ENCODE measurements around the gene MACROD2.
"Not testable (repeated sequence)": the region's sequence is repeated elsewhere in the genome, so short reads cannot be mapped to it uniquely, and the experiment has no call there.

The MACROD2 gene

DNA sequence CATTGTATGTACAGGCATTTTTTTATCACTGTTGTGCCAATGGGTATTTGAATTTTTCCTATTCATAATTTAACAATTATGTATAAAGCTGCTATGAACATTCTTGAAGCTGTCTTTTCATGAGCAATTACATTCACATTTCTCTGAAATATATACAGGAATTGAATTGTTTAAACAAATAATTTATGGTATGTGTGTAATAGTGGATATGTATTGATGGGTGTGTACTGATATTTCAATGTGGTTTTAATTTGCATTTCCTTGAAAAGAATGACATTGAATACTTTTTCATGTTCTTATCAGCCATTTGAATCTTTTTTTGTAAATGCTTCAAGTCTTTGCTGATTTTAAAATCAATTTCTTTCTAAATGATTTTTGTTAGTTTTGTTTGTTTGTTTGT is 971.5 kb downstream of the MACROD2 start:
- no peak for DNase-seq (ENCODE audit: low read depth in 3 of 3, low spot score in 1 of 3)

DNA sequence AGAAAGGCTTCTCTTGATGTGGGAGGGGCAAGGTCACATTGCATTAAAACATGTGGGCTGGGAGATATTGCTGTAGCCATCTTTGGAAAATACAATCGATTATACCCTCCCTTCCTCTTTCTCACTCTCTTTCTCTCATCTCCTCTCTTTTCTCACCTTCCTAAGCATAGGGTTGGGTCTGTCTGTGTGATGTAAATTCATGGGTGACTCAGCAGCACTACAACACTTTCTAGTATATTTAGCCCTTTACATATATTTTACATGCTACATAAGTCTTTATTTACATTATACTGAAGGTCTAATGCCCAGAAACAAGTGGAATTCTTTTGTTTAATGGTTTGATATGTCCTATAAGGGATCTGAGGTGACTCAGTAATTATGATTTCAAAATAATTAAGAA is 976.9 kb downstream of the MACROD2 start:
- DNase-seq (ENCODE audit: low read depth in 3 of 3, low spot score in 1 of 3) = no peak

DNA sequence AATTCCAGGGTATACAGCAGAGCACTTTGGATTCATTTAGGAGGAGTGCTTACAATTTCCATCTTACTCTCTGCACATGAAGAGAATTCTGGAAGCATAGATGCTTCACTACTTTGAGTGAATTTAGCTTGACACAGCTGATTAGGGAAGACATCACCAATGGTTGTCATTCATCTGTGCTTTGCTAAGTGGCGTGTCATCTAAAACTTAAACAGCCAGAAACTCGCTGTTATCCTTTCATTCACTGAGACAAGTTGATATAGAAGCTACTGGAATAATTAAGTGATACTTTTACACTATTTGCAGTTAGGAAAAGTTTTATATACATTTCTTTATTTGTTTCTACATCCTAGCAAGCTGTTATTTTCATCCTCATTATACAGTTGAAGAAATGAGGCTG is 977.4 kb downstream of the MACROD2 start:
- DNase-seq (ENCODE audit: low read depth in 3 of 3, low spot score in 1 of 3) = no peak

DNA sequence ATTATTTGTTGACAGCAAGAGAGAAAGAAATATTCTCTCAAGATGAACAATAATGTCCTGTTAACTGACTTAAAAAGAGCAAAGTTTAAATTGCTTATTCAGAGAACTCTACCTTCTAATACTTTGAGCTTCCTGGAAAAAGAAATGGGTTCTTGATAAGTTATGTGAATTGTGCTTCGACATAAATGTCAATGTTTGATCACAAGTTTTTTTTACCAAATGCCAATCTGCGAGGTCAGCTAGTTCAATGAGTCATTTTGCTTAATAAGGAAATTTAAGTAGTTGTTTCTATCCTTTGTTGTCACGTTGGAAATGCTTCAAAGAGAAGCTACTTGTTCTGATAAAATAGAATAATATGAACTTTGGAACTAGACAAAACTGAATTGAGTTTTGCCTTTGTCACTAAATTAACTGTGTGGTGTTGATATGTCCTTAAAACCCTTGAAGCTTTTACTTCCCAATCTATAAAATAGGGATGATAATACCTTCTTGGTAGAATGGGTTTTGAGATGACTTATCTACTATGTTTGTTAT is 984.2 kb downstream of the MACROD2 start:
- DNase-seq (ENCODE audit: low read depth in 3 of 3, low spot score in 1 of 3) = no peak

DNA sequence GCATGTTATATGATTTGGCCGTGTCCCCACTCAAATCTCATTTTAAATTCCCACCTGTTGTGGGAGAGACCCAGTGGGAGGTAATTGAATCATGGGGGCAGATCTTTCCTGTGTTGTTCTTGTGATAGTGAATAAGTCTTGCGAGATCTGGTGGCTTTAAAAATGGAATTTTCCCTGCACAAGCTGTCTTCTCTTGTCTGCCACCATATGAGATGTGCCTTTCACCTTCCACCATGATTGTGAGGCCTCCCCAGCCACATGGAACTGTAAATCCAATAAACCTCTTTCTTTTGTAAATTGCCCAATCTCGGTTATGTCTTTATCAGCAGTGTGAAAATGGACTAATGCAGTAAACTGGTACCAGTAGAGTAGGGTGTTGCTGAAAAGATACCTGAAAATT is 986.2 kb downstream of the MACROD2 start:
- not testable (repeated sequence) for DNase-seq (ENCODE audit: low read depth in 3 of 3, low spot score in 1 of 3)

DNA sequence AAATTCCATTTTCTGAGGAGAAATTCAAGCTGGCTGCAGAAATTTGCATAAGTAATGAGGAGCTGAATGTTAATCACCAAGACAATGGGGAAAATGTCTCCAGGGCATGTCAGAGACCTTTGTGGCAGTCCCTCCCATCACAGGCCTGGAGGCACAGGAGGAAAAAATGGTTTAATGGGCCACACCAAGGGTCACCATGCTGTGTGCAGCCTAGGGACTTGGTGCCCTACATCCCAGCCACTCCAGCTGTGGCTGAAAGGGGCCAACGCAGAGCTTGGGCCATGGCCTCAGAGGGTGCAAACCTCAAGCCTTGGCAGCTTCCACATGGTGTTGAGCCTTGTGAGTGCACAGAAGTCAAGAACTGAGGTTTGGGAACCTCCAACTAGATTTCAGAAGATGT is 987.0 kb downstream of the MACROD2 start:
- DNase-seq (ENCODE audit: low read depth in 3 of 3, low spot score in 1 of 3) = not testable (repeated sequence)

DNA sequence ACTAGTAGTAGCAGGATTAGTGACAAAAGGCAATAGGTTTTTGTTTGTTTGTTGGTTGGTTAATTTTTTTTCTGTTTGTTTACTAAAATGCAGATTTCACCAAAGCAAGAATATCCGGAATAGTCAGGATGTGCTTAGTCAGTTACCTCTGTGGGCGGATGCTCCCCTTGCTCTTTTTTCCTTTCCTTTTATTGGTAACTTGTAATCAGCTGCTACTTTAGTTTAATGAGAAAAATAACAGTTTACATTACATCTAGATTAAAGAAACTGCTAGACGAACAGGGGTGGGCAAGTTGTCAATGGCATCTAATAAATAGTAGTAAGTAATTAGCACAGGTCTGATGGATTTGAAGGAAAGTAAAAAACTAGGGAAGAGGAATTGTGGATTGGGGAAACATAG is 989.0 kb downstream of the MACROD2 start:
- no peak for DNase-seq (ENCODE audit: low read depth in 3 of 3, low spot score in 1 of 3)

DNA sequence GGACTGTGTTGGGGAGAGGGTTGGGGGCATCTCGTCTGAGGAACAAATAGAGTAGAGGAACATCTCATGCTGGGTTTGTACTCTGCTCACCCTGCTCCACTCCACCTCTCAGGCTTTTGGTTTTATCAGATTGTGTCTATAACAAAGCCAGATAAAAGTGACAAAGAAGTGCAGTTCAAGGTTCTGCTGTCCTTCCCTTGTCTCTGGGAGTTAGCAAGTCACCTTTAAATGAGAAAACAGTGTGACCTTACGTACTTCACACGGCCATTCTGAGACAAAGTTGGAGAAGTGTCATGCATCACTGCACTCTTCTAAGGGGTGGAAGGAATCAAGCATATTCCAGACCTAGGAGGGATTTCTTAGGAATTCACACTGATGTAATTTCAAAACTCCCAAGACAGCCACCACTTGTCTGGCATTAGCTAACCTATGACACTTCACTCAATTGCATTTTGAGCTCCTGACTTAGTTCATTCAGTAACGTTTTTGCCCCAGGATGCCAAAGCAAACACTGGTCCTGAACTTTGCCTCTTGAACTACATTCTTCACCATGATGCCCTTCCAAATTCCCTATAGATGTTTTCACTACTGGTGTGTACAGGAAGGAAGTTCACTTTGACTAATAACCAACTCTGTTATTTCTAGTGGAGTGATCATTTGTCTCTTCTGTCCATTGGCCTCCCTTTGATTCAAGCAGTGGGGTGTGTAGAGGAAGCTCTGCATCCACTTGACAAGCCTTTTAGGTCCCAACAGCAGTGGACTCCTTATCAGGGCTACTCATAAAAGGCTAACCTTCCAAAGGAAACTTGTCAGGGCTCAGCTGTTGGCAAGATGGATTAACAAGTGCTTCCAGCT is 989.7 kb downstream of the MACROD2 start:
- DNase-seq (ENCODE audit: low read depth in 3 of 3, low spot score in 1 of 3) = no peak

DNA sequence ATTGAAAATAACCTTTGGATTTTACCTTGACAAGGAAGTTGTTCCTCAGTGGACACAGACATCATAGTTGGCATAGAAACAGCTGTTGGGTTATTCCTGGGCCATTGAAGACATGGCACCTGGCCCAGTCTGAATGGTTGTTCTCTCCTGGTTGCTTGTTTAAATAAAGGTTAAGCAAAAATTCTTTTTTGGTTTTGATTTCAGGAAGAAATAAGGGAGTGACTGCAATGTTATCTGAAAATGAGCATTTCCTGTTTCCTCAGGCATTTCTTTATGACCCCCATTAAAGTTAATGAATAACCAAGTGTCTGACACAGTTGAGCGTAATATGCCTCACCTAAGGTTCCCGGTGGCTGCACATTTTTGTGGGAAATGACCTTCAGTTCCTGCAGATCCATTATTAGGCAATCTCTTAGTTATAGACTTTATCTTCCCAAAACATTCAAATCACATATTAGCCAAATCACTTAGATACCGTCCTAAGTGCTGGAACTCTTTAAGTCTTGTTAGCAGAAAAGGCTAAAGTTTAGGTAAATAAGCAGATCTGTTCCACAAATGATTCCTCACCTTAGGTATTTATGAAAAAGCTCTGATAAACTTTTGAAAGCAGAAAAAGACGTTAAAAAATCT is 990.8 kb downstream of the MACROD2 start:
- no peak for DNase-seq (ENCODE audit: low read depth in 3 of 3, low spot score in 1 of 3)

DNA sequence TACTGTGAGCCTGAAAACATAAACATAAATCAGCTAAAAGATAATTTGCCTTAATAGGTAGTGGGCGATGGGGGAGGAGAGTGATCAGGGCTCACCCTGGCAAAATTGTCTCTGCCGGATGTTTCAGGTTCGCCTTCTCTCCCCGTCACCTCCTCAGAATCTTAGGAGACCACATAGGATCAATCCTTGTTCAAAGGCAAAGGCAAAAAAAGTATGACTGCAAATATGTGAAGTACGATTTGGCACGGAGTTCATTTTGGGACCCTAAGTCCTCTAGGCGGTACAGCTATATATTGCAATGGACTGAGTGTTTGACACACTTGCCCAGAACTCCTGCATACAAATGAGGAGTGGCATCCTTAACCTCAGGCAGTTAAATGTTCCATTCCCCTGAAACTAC is 991.3 kb downstream of the MACROD2 start:
- DNase-seq (ENCODE audit: low read depth in 3 of 3, low spot score in 1 of 3) = no peak

DNA sequence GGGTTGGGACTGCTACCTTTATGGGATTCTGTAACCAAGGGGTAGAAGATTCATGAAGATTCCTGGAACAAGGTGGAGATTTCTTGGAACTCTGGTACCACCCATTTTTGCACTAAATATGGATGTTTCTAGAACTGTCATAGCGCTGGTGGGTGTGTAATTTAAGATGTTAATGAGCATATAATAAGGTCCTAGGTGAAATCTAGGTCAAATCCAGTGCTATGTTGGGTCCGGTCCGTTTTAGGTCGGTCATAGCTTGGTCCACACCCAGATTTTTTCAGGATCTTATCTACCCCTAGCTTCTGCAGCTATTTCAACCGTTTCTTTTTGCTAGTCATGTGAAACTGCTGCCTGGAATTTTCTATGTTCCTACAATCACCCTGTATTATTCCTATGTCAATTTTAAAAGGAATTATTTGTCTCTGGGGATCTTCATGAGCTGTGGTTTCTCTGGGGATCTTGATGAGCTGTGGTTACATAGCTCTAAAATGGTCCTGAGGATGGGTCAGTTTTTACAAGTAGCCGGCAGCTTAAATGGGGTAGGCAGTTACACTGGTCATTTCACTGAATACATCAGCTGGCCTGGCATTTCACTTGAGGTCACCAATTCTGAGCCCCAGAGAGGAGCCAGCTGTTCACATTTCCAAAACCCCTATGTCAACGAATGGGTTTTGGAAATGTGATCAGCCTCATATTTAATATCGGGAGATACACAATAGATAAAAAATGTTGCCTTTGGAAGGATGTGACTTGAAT is 994.4 kb downstream of the MACROD2 start:
- DNase-seq (ENCODE audit: low read depth in 3 of 3, low spot score in 1 of 3) = no peak

DNA sequence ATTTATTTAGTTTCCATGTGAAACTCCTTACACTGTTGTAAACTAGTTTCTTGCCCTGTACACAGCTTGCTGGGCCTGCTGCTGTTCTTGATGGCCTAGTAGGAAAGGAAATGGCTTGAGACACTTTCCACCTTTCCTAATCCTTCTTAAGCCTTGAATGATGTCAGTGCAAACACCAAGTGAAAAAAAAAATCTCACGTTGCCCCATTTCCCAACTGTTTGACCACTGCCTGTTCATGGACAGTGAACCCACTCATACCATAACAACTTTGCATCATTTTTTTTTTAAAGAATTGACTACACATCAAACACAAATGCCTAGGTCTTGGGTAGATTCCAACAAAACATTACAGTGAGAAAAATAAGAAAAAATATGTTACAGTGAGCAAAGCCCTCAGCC is 995.7 kb downstream of the MACROD2 start:
- no peak for DNase-seq (ENCODE audit: low read depth in 3 of 3, low spot score in 1 of 3)

DNA sequence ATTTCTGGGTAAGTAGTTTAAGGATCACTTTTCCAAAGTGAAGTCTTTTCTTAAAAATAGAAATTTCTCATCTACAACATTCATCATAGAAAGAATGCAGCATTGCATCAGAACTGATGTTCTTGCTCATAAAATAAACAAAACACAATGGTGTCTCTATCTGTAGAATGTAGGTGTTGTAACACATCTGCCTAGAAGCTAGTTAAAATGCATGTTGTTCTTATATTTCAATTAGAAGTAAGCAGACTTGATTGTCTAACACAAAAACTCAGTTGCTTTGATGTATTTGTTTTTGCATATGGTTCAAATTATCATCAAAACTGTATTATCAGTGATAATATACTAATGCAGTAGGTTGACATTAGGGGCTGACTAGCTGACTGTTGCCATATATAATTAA is 996.8 kb downstream of the MACROD2 start:
- DNase-seq (ENCODE audit: low read depth in 3 of 3, low spot score in 1 of 3) = no peak

DNA sequence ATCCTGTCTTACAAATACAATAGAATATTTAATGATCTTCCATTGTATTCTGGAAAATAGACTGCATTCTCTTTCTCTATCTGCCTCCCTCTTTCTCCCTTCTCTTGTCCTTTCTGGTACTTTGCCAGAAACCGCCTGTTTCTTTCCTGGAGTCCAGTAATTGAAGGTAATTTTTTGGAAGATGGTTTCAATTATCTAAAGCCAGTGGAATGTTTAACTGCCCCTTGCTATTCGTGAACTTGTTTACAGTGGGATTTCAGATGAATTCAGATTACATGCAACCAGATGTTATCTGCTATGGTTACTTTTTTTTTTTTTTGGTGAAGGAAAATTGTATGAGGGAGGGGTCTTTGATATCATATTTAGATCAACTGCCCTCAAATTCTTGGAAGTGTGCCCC is 997.6 kb downstream of the MACROD2 start:
- no peak for DNase-seq (ENCODE audit: low read depth in 3 of 3, low spot score in 1 of 3)

DNA sequence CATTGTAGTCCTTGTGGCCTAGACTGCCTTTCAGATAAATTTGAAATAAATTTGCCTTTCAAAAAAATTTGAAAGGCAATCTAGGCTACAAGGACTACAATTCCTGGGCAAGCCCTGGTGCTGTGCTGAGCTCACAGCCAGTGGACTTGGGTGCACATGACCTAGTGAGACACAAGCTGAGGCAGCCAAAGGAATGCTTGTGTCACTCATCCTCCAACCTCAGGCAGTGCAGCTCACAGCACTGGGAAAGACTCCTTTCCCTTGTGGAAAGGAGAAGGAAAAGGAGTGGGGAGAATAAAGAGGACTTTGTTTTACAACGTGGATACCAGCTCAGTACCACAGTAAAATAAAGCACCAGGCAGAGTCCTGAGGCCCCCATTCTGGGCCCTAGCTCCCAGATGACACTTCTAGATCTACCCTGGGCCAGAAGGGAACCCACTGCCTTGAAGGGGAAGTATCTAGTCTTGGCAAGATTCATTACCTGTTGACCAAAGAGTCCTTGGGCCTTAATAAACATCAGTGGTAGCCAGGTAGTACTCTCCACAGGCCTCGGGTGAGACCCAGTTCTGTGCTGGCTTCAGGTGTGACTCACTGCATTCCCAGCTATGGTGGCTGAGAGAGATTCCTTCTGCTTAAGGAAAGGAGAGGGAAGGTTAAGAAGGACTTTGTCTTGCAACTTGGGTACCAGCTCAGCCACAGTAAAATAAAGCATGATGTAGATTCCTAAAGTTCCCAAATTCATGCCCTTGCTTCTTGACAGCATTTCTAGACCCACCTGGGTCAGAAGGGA is 1001.8 kb downstream of the MACROD2 start:
- DNase-seq (ENCODE audit: low read depth in 3 of 3, low spot score in 1 of 3) = no peak

DNA sequence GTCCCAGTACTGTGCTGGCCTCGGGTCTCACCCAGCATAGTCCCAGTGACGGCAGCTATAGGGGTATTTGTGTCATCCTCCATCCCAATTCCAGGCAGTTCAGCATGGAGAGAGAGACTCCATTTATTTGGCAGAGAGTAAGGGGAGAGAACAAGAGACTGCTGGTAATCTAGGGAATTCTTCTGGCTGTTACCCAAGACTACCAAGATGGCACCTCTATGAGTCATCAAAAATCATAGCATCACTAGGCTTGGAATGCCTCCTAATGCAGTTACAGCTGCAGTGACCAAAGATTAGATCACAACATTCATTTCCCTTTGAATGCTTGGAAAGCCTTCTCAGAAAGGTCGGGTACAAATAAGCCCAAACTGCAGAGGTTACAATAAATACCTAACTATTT is 1002.5 kb downstream of the MACROD2 start:
- no peak for DNase-seq (ENCODE audit: low read depth in 3 of 3, low spot score in 1 of 3)

DNA sequence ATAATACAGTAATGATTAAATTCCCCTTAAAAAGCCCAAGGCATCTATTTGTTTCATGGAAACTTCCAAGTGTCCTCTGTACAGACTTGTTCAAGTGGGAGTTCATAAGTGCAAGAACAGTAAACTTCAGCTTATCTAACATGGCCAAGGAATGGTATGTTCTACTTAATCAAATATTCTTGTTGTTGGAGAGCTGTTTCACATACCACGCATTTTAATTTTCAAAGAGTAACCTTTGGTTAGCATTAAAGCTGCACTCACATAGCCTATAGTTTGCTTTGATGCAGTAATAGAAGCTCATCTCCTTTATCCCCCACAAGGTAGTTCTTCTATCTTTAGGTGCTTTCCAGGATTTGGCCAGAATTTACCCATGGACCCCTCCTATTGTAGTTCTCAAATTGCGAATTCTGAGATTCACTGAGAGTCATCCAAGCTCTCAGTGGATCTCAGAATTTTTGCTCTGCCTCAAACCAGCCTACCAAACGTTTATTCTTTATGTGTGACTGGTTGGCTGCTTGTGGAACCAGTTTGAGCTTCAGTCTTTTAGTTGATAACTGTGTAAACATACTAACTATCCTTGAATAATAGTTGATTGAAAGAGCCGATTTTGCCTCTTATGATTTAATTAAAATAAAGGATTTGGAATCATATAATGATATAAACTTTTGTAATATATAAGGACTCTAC is 1010.1 kb downstream of the MACROD2 start:
- no peak for DNase-seq (ENCODE audit: low read depth in 3 of 3, low spot score in 1 of 3)

DNA sequence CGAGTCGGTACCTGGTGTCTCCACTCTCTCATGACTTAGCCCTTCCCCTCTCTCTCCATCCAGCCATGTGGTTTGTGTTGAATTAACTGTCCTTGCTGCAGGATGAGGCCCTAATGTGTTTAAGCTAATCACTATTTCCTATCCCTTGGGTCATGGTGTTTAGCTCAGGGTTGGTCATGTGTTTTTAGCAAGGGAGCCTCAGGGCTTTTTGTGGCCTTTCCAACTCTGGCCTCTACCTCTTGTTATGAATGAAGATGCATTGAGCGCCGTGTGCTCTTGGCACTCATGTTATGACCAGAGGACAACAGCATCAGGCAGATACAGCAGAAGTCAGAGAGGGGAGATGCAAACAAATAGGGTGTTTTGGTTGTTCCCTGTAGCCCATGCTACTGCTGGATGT is 1016.3 kb downstream of the MACROD2 start:
- DNase-seq (ENCODE audit: low read depth in 3 of 3, low spot score in 1 of 3) = no peak

DNA sequence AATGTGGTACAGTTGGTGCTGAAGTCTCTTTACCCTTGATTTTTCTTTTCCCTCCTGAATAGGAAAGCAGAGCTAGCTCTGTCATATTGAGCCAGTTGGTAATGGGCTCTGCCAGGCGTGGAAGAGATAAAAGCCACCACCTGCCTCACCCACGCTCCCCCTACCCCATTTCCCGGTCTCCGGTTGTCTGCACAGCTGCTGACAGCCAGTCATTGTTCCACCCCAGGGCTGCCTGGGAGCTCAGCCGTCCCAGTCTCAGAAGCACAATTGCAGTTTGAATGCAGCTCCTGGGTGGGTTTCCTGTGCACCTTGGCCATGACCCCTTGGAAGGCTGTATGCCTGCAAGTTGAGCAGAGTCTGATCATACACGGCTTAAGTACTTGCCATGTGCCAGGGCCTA is 1017.2 kb downstream of the MACROD2 start:
- DNase-seq (ENCODE audit: low read depth in 3 of 3, low spot score in 1 of 3) = no peak

DNA sequence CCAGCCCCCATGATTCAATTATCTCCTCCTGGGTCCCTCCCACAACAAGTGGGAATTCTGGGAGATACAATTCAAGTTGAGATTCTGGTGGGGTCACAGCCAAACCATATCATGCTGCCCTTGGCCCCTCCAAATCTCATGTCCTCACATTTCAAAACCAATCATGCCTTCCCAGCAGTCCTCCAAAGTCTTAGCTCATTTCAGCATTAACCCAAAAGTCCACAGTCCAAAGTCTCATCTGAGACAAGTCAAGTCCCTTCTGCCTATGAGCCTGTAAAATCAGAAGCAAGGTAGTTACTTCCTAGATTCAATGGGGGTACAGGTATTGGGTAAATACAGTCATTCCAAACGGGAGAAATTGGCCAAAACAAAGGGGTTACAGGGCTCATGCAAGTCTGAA is 1021.6 kb downstream of the MACROD2 start:
- DNase-seq (ENCODE audit: low read depth in 3 of 3, low spot score in 1 of 3) = not testable (repeated sequence)
